H9 (cell line): ENCODE data around the gene GANAB. TPM values are rescaled to one million over a fixed set of nuclear protein-coding genes. Genes with fewer than 3 reads are reported as not detected.

Experiments used
- DNase-seq: peaks from one replicate; pipeline ENCODE4 v3.0.0-alpha.2; 2017
- H2AFZ ChIP-seq: one replicate; pipeline ENCODE4 v1.6.1; 2013; ENCODE audit warnings: mild to moderate bottlenecking, low read length, control low read depth, moderate library complexity
- H2AK5ac ChIP-seq: 2 replicates; pipeline ENCODE4 v1.6.1; 2013; ENCODE audit warnings: low read length, control low read depth, mixed read lengths; ENCODE audit not compliant: insufficient read length
- H2BK120ac ChIP-seq: one replicate; pipeline ENCODE4 v1.6.1; 2013; ENCODE audit warnings: low read depth, mild to moderate bottlenecking, low read length, control low read depth, inconsistent platforms; ENCODE audit not compliant: poor library complexity, severe bottlenecking
- H2BK12ac ChIP-seq: 2 replicates; pipeline ENCODE4 v1.6.1; 2013; ENCODE audit warnings: low read length, control low read depth, mixed read lengths, low read depth; ENCODE audit not compliant: insufficient read length
- H2BK15ac ChIP-seq: 2 replicates; pipeline ENCODE4 v1.6.1; 2013; ENCODE audit warnings: low read depth, low read length, control low read depth
- H2BK20ac ChIP-seq: one replicate; pipeline ENCODE4 v1.6.1; 2013; ENCODE audit warnings: low read depth, mild to moderate bottlenecking, low read length, control low read depth, inconsistent platforms; ENCODE audit not compliant: poor library complexity, severe bottlenecking
- H2BK5ac ChIP-seq: 2 replicates; pipeline ENCODE4 v1.6.1; 2013; ENCODE audit warnings: low read length, control low read depth, mixed read lengths; ENCODE audit not compliant: insufficient read length
- H3K14ac ChIP-seq: 2 replicates; pipeline ENCODE4 v1.6.1; 2013; ENCODE audit warnings: low read length, control low read depth; ENCODE audit not compliant: insufficient read depth
- H3K18ac ChIP-seq: 2 replicates; pipeline ENCODE4 v1.6.1; 2013; ENCODE audit warnings: low read depth, mild to moderate bottlenecking, mixed read lengths, low read length, control low read depth; ENCODE audit not compliant: insufficient read length
- H3K23ac ChIP-seq: 2 replicates; pipeline ENCODE4 v1.6.1; 2013; ENCODE audit warnings: low read length, control low read depth, mixed read lengths, low read depth; ENCODE audit not compliant: insufficient read length
- H3K23me2 ChIP-seq: 2 replicates; pipeline ENCODE4 v1.6.1; 2013; ENCODE audit warnings: low read depth, mild to moderate bottlenecking, mixed read lengths, low read length, control low read depth; ENCODE audit not compliant: insufficient read length, poor library complexity, severe bottlenecking
- H3K27ac ChIP-seq: 2 replicates; pipeline ENCODE4 v1.5.1; 2013; ENCODE audit warnings: low read length, control low read depth, mixed read lengths, low read depth; ENCODE audit not compliant: insufficient read length
- H3K27me3 ChIP-seq: 2 replicates; pipeline ENCODE4 v1.6.1; 2013; ENCODE audit warnings: low read length, control low read depth, inconsistent platforms; ENCODE audit not compliant: insufficient read depth
- H3K4ac ChIP-seq: 2 replicates; pipeline ENCODE4 v1.6.1; 2013; ENCODE audit warnings: low read depth, mild to moderate bottlenecking, control low read depth, inconsistent platforms, low read length, moderate library complexity
- H3K4me1 ChIP-seq: 2 replicates; pipeline ENCODE4 v1.6.1; 2013; ENCODE audit warnings: low read length, control low read depth, inconsistent platforms; ENCODE audit not compliant: insufficient read depth
- H3K4me2 ChIP-seq: 2 replicates; pipeline ENCODE4 v1.6.1; 2013; ENCODE audit warnings: low read length, control low read depth, mixed read lengths; ENCODE audit not compliant: insufficient read length, insufficient read depth
- H3K56ac ChIP-seq: 2 replicates; pipeline ENCODE4 v1.6.1; 2013; ENCODE audit warnings: low read depth, mild to moderate bottlenecking, mixed read lengths, low read length, control low read depth; ENCODE audit not compliant: insufficient read length
- H3K79me1 ChIP-seq: 2 replicates; pipeline ENCODE4 v1.6.1; 2013; ENCODE audit warnings: low read depth, mild to moderate bottlenecking, moderate library complexity, low read length, control low read depth, inconsistent platforms; ENCODE audit not compliant: insufficient read depth, poor library complexity, severe bottlenecking
- H3K79me2 ChIP-seq: 2 replicates; pipeline ENCODE4 v1.6.1; 2013; ENCODE audit warnings: low read length, control low read depth, inconsistent platforms; ENCODE audit not compliant: insufficient read depth
- H3K9ac ChIP-seq: 2 replicates; pipeline ENCODE4 v1.6.1; 2013; ENCODE audit warnings: low read length, control low read depth, mixed read lengths; ENCODE audit not compliant: insufficient read length; ENCODE audit errors: extremely low read depth
- H3K9me3 ChIP-seq: one replicate; pipeline ENCODE4 v1.6.1; 2013; ENCODE audit warnings: low read depth, low read length, inconsistent platforms; ENCODE audit not compliant: control insufficient read depth
- H3T11ph ChIP-seq: one replicate; pipeline ENCODE4 v1.6.1; 2013; ENCODE audit warnings: mild to moderate bottlenecking, low read length, control low read depth, inconsistent platforms
- H4K20me1 ChIP-seq: one replicate; pipeline ENCODE4 v1.6.1; 2013; ENCODE audit not compliant: control insufficient read depth, insufficient read length, insufficient read depth
- H4K5ac ChIP-seq: 2 replicates; pipeline ENCODE4 v1.6.1; 2013; ENCODE audit warnings: low read depth, mild to moderate bottlenecking, mixed read lengths, low read length, control low read depth; ENCODE audit not compliant: insufficient read length
- H4K8ac ChIP-seq: replicated peaks from 2 replicates; pipeline ENCODE4 v1.6.1; 2013; ENCODE audit warnings: low read length, control low read depth, mixed read lengths, low read depth; ENCODE audit not compliant: insufficient read length
- H4K91ac ChIP-seq: 2 replicates; pipeline ENCODE4 v1.6.1; 2013; ENCODE audit warnings: low read depth, mild to moderate bottlenecking, moderate library complexity, mixed read lengths, low read length, control low read depth; ENCODE audit not compliant: insufficient read length
- H3K27ac Mint-ChIP-seq, 3 experiments: 2 replicates in 2 of 3; 3 replicates in 1 of 3; pipeline ENCODE4 v1.8.0; 2020 to 2021; ENCODE audit warnings: mixed read lengths in 3 of 3, mild to moderate bottlenecking in 1 of 3, moderate library complexity in 1 of 3
- H3K27me3 Mint-ChIP-seq: 2 replicates; pipeline ENCODE4 v1.8.0; 2021; ENCODE audit warnings: low read depth, mild to moderate bottlenecking, moderate library complexity, mixed read lengths
- H3K36me3 Mint-ChIP-seq, 3 experiments: 2 replicates in 2 of 3; 3 replicates in 1 of 3; pipeline ENCODE4 v1.8.0; 2020 to 2021; ENCODE audit warnings: low read depth in 3 of 3, mixed read lengths in 3 of 3; ENCODE audit not compliant: insufficient read depth in 1 of 3
- H3K4me1 Mint-ChIP-seq, 2 experiments: 2 replicates each; pipeline ENCODE4 v1.8.0; 2020; ENCODE audit warnings: mixed read lengths in 2 of 2
- H3K4me3 Mint-ChIP-seq, 2 experiments: 2 replicates in 1 of 2; 3 replicates in 1 of 2; pipeline ENCODE4 v1.8.0; 2020 to 2021; ENCODE audit warnings: mild to moderate bottlenecking in 2 of 2, mixed read lengths in 2 of 2, moderate library complexity in 1 of 2
- H3K9me3 Mint-ChIP-seq, 2 experiments: 2 replicates in 1 of 2; 3 replicates in 1 of 2; pipeline ENCODE4 v1.8.0; 2020; ENCODE audit warnings: mild to moderate bottlenecking in 2 of 2, mixed read lengths in 2 of 2, moderate library complexity in 1 of 2
- WGBS: extraction: QIAGEN DNeasy Blood & Tissue Kit; methylation state at CpG from one replicate; pipeline ENCODE4 v1.1.7; 2013; ENCODE audit warnings: missing lambda C conversion rate, low lambda C conversion rate, mixed read lengths; ENCODE audit not compliant: insufficient read length; ENCODE audit errors: extremely low coverage; 5-methylcytosine and 5-hydroxymethylcytosine counted together
- total RNA-seq: library from RNA; stranded (reverse); gene quantifications from 2 replicates; pipeline ENCODE4 v1.2.1, GENCODE V29; 2021
- TF ChIP-seq, protein P1 (sequence below): fragments of 200-600 bp; sonication (generic); conservative IDR thresholded peaks from 3 replicates; pipeline ENCODE4 v1.8.0; 2021; ENCODE audit warnings: antibody characterized with exemption, mild to moderate bottlenecking

The GANAB gene
- total RNA-seq, 1 experiment from 2014 or later = 387 TPM

DNA sequence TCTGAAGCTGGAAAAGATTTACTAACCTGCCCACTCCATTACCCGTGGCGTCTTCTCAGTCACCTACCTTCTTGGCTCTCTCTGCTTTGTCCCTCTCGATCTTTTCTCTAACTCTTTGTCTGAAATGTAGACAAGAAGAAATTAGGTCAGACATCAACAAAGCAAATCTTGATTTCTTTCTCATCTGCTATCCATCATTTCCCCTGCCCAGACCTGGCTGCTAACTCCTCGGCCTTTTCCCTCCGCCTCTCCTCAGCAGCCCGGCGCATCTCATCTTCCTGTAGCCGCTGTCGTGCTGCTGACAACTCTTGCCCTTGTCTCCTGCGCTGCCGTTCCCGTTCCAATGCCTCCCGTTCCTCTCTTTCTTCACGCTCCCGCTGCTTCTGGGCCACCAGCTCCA lies 31.3 kb upstream of the GANAB start:
- Histone ChIP-seq H2AK5ac (no peak overlapping the region), H2BK20ac (no peak overlapping the region), H2BK120ac (no peak overlapping the region), H3K23me2 (peaks cover 8% of the 10 kb centered on the region), H3K4me1 (no peaks in the 10 kb centered on the region), H3K27me3 (no peaks in the 10 kb centered on the region), H2BK12ac (no peak overlapping the region), H2BK15ac (no peak overlapping the region), H3T11ph (no peak overlapping the region), H3K4ac (no peak overlapping the region), H4K8ac (no peak overlapping the region), H4K5ac (no peak overlapping the region), H3K4me2 (peak overlapping the region; percentile 79), H3K27ac (no peak overlapping the region), H3K79me2 (no peaks in the 10 kb centered on the region), H3K79me1 (no peaks in the 10 kb centered on the region), H3K23ac (no peak overlapping the region), H3K18ac (no peak overlapping the region), H4K20me1 (no peaks in the 10 kb centered on the region), H3K9me3 (no peaks in the 10 kb centered on the region), H2BK5ac (no peak overlapping the region), H3K9ac (no peak overlapping the region), H4K91ac (no peak overlapping the region), H2AFZ (no peak overlapping the region), H3K56ac (no peak overlapping the region), H3K14ac (no peak overlapping the region)
- no peak for DNase-seq
- H3K4me3 Mint-ChIP-seq = peak overlapping the region; percentile 85 to 92
- no CpG with 5 or more reads among the region's 15 CpGs for WGBS
- TF ChIP-seq, protein P1, sequence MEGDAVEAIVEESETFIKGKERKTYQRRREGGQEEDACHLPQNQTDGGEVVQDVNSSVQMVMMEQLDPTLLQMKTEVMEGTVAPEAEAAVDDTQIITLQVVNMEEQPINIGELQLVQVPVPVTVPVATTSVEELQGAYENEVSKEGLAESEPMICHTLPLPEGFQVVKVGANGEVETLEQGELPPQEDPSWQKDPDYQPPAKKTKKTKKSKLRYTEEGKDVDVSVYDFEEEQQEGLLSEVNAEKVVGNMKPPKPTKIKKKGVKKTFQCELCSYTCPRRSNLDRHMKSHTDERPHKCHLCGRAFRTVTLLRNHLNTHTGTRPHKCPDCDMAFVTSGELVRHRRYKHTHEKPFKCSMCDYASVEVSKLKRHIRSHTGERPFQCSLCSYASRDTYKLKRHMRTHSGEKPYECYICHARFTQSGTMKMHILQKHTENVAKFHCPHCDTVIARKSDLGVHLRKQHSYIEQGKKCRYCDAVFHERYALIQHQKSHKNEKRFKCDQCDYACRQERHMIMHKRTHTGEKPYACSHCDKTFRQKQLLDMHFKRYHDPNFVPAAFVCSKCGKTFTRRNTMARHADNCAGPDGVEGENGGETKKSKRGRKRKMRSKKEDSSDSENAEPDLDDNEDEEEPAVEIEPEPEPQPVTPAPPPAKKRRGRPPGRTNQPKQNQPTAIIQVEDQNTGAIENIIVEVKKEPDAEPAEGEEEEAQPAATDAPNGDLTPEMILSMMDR = no peak
- 0 out of 5 replicates have a peak, but pooled peaks cover 0 to 2% of the 10 kb centered on the region in 2 experiments for H3K9me3 Mint-ChIP-seq
- H3K36me3 Mint-ChIP-seq = peaks cover 17 to 46% (median 44%) of the 10 kb centered on the region in 3 experiments; a peak in 6 of 7 replicates
- H3K4me1 Mint-ChIP-seq = peaks cover 17 to 24% of the 10 kb centered on the region in 2 experiments
- H3K27me3 Mint-ChIP-seq = no peaks in the 10 kb centered on the region
- peak overlapping the region; percentile 22 to 72 (median 37); a peak in 4 of 7 replicates for H3K27ac Mint-ChIP-seq
